ENCODE measurements around the gene ZNF787. TPM values are rescaled to one million over a fixed set of nuclear protein-coding genes. Genes with fewer than 3 reads are reported as not detected.

The ZNF787 gene
- total and polyA plus RNA-seq, 9 donors = 22.0 to 34.4 (median 24.7) TPM

- Histone ChIP-seq H3K36me3 (ENCODE audit: control insufficient read depth, insufficient read depth, low read length) (no peaks in the 10 kb centered on the region), H3K4me1 (ENCODE audit: control insufficient read depth, insufficient read depth, low read length) (peaks cover 51% of the 10 kb centered on the region), H3K27ac (ENCODE audit: low read length) (no peak overlapping the region), H3K4me3 (ENCODE audit: low read length) (no peak overlapping the region), H3K27me3 (ENCODE audit: control insufficient read depth, insufficient read depth, low read length) (no peaks in the 10 kb centered on the region), H3K9me3 (replicated peaks; ENCODE audit: control insufficient read depth, low read depth, low read length) (no peaks in the 10 kb centered on the region)
- 92% methylated on average over 2 of the region's 4 CpGs for WGBS (ENCODE audit: insufficient coverage)
- DNase-seq = no peak
These were observed 3.5 kb upstream of the ZNF787 start for GRCh38 chr19:56124578-56124977.

GRCh38 chr19:56123266-56123891 lies 2.3 kb upstream of the ZNF787 start:
- Histone ChIP-seq H3K27me3 (ENCODE audit: control insufficient read depth, insufficient read depth, low read length) (no peaks in the 10 kb centered on the region), H3K36me3 (ENCODE audit: control insufficient read depth, insufficient read depth, low read length) (peaks cover 6% of the 10 kb centered on the region), H3K27ac (ENCODE audit: low read length) (peak overlapping the region; percentile 80), H3K4me1 (ENCODE audit: control insufficient read depth, insufficient read depth, low read length) (peaks cover 63% of the 10 kb centered on the region), H3K9me3 (replicated peaks; ENCODE audit: control insufficient read depth, low read depth, low read length) (no peaks in the 10 kb centered on the region), H3K4me3 (ENCODE audit: low read length) (no peak overlapping the region)
- DNase-seq = peak; percentile 54
- 79% methylated on average over 6 of the region's 16 CpGs for WGBS (ENCODE audit: insufficient coverage)

GRCh38 chr19:56120371-56121179 lies 520 bp downstream of the ZNF787 start:
- peaks cover 51% of the 10 kb centered on the region for H3K4me1 ChIP-seq (ENCODE audit: control insufficient read depth, insufficient read depth, low read length)
- under 1% methylated on average over 47 of the region's 99 CpGs for WGBS (ENCODE audit: insufficient coverage)
- no peaks in the 10 kb centered on the region for H3K9me3 ChIP-seq (replicated peaks; ENCODE audit: control insufficient read depth, low read depth, low read length)
- H3K36me3 ChIP-seq (ENCODE audit: control insufficient read depth, insufficient read depth, low read length) = peaks cover 11% of the 10 kb centered on the region
- peak overlapping the region; percentile 95 for H3K27ac ChIP-seq (ENCODE audit: low read length)
- H3K27me3 ChIP-seq (ENCODE audit: control insufficient read depth, insufficient read depth, low read length) = no peaks in the 10 kb centered on the region
- peak; percentile 88 for DNase-seq
- H3K4me3 ChIP-seq (ENCODE audit: low read length) = peak overlapping the region; percentile 85

- H3K36me3 ChIP-seq (ENCODE audit: control insufficient read depth, insufficient read depth, low read length) = peaks cover 11% of the 10 kb centered on the region
- no peaks in the 10 kb centered on the region for H3K9me3 ChIP-seq (replicated peaks; ENCODE audit: control insufficient read depth, low read depth, low read length)
- peaks cover 47% of the 10 kb centered on the region for H3K4me1 ChIP-seq (ENCODE audit: control insufficient read depth, insufficient read depth, low read length)
- no peak for DNase-seq
- WGBS (ENCODE audit: insufficient coverage) = 23% methylated on average over 7 of the region's 8 CpGs
- H3K27me3 ChIP-seq (ENCODE audit: control insufficient read depth, insufficient read depth, low read length) = no peaks in the 10 kb centered on the region
- peak overlapping the region; percentile 95 for H3K27ac ChIP-seq (ENCODE audit: low read length)
- peak overlapping the region; percentile 85 for H3K4me3 ChIP-seq (ENCODE audit: low read length)
These were observed 1.1 kb downstream of the ZNF787 start for GRCh38 chr19:56120002-56120370.

GRCh38 chr19:56119582-56119978 lies 1.5 kb downstream of the ZNF787 start:
- WGBS (ENCODE audit: insufficient coverage) = 39% methylated on average over 14 of the region's 16 CpGs
- Histone ChIP-seq H3K4me1 (ENCODE audit: control insufficient read depth, insufficient read depth, low read length) (peaks cover 48% of the 10 kb centered on the region), H3K4me3 (ENCODE audit: low read length) (peak overlapping the region; percentile 85), H3K9me3 (replicated peaks; ENCODE audit: control insufficient read depth, low read depth, low read length) (no peaks in the 10 kb centered on the region), H3K27ac (ENCODE audit: low read length) (peak overlapping the region; percentile 95), H3K27me3 (ENCODE audit: control insufficient read depth, insufficient read depth, low read length) (no peaks in the 10 kb centered on the region), H3K36me3 (ENCODE audit: control insufficient read depth, insufficient read depth, low read length) (peaks cover 14% of the 10 kb centered on the region)
- peak; percentile 60 for DNase-seq

GRCh38 chr19:56118666-56119581 lies 2.2 kb downstream of the ZNF787 start:
- Histone ChIP-seq H3K4me1 (ENCODE audit: control insufficient read depth, insufficient read depth, low read length) (peaks cover 55% of the 10 kb centered on the region), H3K9me3 (replicated peaks; ENCODE audit: control insufficient read depth, low read depth, low read length) (no peaks in the 10 kb centered on the region), H3K4me3 (ENCODE audit: low read length) (no peak overlapping the region), H3K27ac (ENCODE audit: low read length) (peak overlapping the region; percentile 95), H3K36me3 (ENCODE audit: control insufficient read depth, insufficient read depth, low read length) (peaks cover 14% of the 10 kb centered on the region), H3K27me3 (ENCODE audit: control insufficient read depth, insufficient read depth, low read length) (no peaks in the 10 kb centered on the region)
- DNase-seq = no peak
- WGBS (ENCODE audit: insufficient coverage) = 52% methylated on average over 2 of the region's 8 CpGs

- 62% methylated on average over 7 of the region's 9 CpGs for WGBS (ENCODE audit: insufficient coverage)
- Histone ChIP-seq H3K36me3 (ENCODE audit: control insufficient read depth, insufficient read depth, low read length) (peaks cover 14% of the 10 kb centered on the region), H3K4me3 (ENCODE audit: low read length) (no peak overlapping the region), H3K9me3 (replicated peaks; ENCODE audit: control insufficient read depth, low read depth, low read length) (no peaks in the 10 kb centered on the region), H3K27ac (ENCODE audit: low read length) (no peak overlapping the region), H3K4me1 (ENCODE audit: control insufficient read depth, insufficient read depth, low read length) (peaks cover 59% of the 10 kb centered on the region), H3K27me3 (ENCODE audit: control insufficient read depth, insufficient read depth, low read length) (no peaks in the 10 kb centered on the region)
- no peak for DNase-seq
These were observed 3.2 kb downstream of the ZNF787 start for GRCh38 chr19:56117889-56118288.

GRCh38 chr19:56117376-56117884 lies 3.7 kb downstream of the ZNF787 start:
- H3K36me3 ChIP-seq (ENCODE audit: control insufficient read depth, insufficient read depth, low read length) = peaks cover 14% of the 10 kb centered on the region
- no peak for DNase-seq
- no peaks in the 10 kb centered on the region for H3K9me3 ChIP-seq (replicated peaks; ENCODE audit: control insufficient read depth, low read depth, low read length)
- H3K27ac ChIP-seq (ENCODE audit: low read length) = no peak overlapping the region
- 79% methylated on average over 14 of the region's 14 CpGs for WGBS (ENCODE audit: insufficient coverage)
- no peak overlapping the region for H3K4me3 ChIP-seq (ENCODE audit: low read length)
- H3K4me1 ChIP-seq (ENCODE audit: control insufficient read depth, insufficient read depth, low read length) = peaks cover 59% of the 10 kb centered on the region
- no peaks in the 10 kb centered on the region for H3K27me3 ChIP-seq (ENCODE audit: control insufficient read depth, insufficient read depth, low read length)

GRCh38 chr19:56116606-56117005 lies 4.5 kb downstream of the ZNF787 start:
- no peaks in the 10 kb centered on the region for H3K27me3 ChIP-seq (ENCODE audit: control insufficient read depth, insufficient read depth, low read length)
- DNase-seq = no peak
- no peak overlapping the region for H3K4me3 ChIP-seq (ENCODE audit: low read length)
- no peaks in the 10 kb centered on the region for H3K9me3 ChIP-seq (replicated peaks; ENCODE audit: control insufficient read depth, low read depth, low read length)
- peaks cover 62% of the 10 kb centered on the region for H3K4me1 ChIP-seq (ENCODE audit: control insufficient read depth, insufficient read depth, low read length)
- H3K27ac ChIP-seq (ENCODE audit: low read length) = no peak overlapping the region
- 78% methylated on average over 6 of the region's 6 CpGs for WGBS (ENCODE audit: insufficient coverage)
- H3K36me3 ChIP-seq (ENCODE audit: control insufficient read depth, insufficient read depth, low read length) = peaks cover 17% of the 10 kb centered on the region
